Central memory CD8-positive, alpha-beta T cell (primary cell): ENCODE measurements around the gene ZNF32.

Experiments used
- ATAC-seq: fragments of 150-1000 bp; cut with Tn5 transposase; replicated peaks from 2 replicates; pipeline ENCODE4 v1.10.0; 2022; ENCODE audit warnings: mild to moderate bottlenecking, moderate FRiP score, moderate number of reproducible peaks; ENCODE audit not compliant: poor library complexity, severe bottlenecking; ENCODE audit errors: extremely low read depth
- DNase-seq, 2 donors: peaks; one replicate each; pipeline ENCODE4 v3.0.0; 2021; ENCODE audit warnings: low spot score in 2 of 2
- H3K27ac Mint-ChIP-seq: one replicate; pipeline ENCODE4 v1.8.0; 2022; ENCODE audit warnings: low read depth, mild to moderate bottlenecking, moderate library complexity, mixed read lengths
- H3K27me3 Mint-ChIP-seq: one replicate; pipeline ENCODE4 v1.8.0; 2022; ENCODE audit warnings: mixed read lengths
- H3K36me3 Mint-ChIP-seq: one replicate; pipeline ENCODE4 v1.8.0; 2022; ENCODE audit warnings: mild to moderate bottlenecking, moderate library complexity, mixed read lengths; ENCODE audit not compliant: insufficient read depth
- H3K4me1 Mint-ChIP-seq: one replicate; pipeline ENCODE4 v1.8.0; 2022; ENCODE audit warnings: mixed read lengths
- H3K4me3 Mint-ChIP-seq: one replicate; pipeline ENCODE4 v1.8.0; 2022; ENCODE audit warnings: mild to moderate bottlenecking, moderate library complexity, mixed read lengths
- H3K9me3 Mint-ChIP-seq: one replicate; pipeline ENCODE4 v1.8.0; 2022; ENCODE audit warnings: mixed read lengths

Gene ZNF32

GRCh38 chr10:43676331-43676730 is 27.6 kb upstream of the ZNF32 start:
- Mint-ChIP-seq H3K4me3 (no peak overlapping the region), H3K9me3 (no peaks in the 10 kb centered on the region), H3K27me3 (peaks cover 53% of the 10 kb centered on the region), H3K36me3 (no peaks in the 10 kb centered on the region), H3K27ac (no peak overlapping the region), H3K4me1 (peaks cover 5% of the 10 kb centered on the region)
- ATAC-seq: no peak
- DNase-seq: no peak

GRCh38 chr10:43674553-43675210 is 26.0 kb upstream of the ZNF32 start:
- H3K9me3 Mint-ChIP-seq: no peaks in the 10 kb centered on the region
- no peaks in the 10 kb centered on the region for H3K36me3 Mint-ChIP-seq
- no peak overlapping the region for H3K27ac Mint-ChIP-seq
- DNase-seq: no peak
- H3K4me1 Mint-ChIP-seq: peaks cover 6% of the 10 kb centered on the region
- peaks cover 55% of the 10 kb centered on the region for H3K27me3 Mint-ChIP-seq
- ATAC-seq: no peak
- H3K4me3 Mint-ChIP-seq: no peak overlapping the region

- H3K9me3 Mint-ChIP-seq: no peaks in the 10 kb centered on the region
- H3K4me3 Mint-ChIP-seq: no peak overlapping the region
- no peak overlapping the region for H3K27ac Mint-ChIP-seq
- H3K4me1 Mint-ChIP-seq: peaks cover 6% of the 10 kb centered on the region
- ATAC-seq (no peak), DNase-seq (no peak)
- no peaks in the 10 kb centered on the region for H3K36me3 Mint-ChIP-seq
- peaks cover 58% of the 10 kb centered on the region for H3K27me3 Mint-ChIP-seq
Observed at GRCh38 chr10:43673471-43673870, 24.8 kb upstream of the ZNF32 start.

GRCh38 chr10:43671659-43672531 is 23.2 kb upstream of the ZNF32 start:
- Mint-ChIP-seq H3K9me3 (no peaks in the 10 kb centered on the region), H3K27me3 (peaks cover 57% of the 10 kb centered on the region), H3K36me3 (no peaks in the 10 kb centered on the region), H3K4me1 (peaks cover 6% of the 10 kb centered on the region), H3K4me3 (no peak overlapping the region), H3K27ac (no peak overlapping the region)
- no peak for ATAC-seq
- DNase-seq: peak; percentile 31 to 33

GRCh38 chr10:43669386-43669785 is 20.7 kb upstream of the ZNF32 start:
- no peak for ATAC-seq
- no peak for DNase-seq
- no peaks in the 10 kb centered on the region for H3K36me3 Mint-ChIP-seq
- no peak overlapping the region for H3K27ac Mint-ChIP-seq
- H3K27me3 Mint-ChIP-seq: peaks cover 50% of the 10 kb centered on the region
- no peak overlapping the region for H3K4me3 Mint-ChIP-seq
- peaks cover 6% of the 10 kb centered on the region for H3K4me1 Mint-ChIP-seq
- H3K9me3 Mint-ChIP-seq: no peaks in the 10 kb centered on the region

GRCh38 chr10:43667761-43668386 is 19.2 kb upstream of the ZNF32 start:
- H3K4me1 Mint-ChIP-seq: peaks cover 6% of the 10 kb centered on the region
- H3K27me3 Mint-ChIP-seq: peaks cover 38% of the 10 kb centered on the region
- H3K36me3 Mint-ChIP-seq: no peaks in the 10 kb centered on the region
- H3K4me3 Mint-ChIP-seq: no peak overlapping the region
- H3K27ac Mint-ChIP-seq: no peak overlapping the region
- no peaks in the 10 kb centered on the region for H3K9me3 Mint-ChIP-seq
- ATAC-seq: no peak
- no peak for DNase-seq

- H3K4me3 Mint-ChIP-seq: no peak overlapping the region
Observed at GRCh38 chr10:43667317-43667731, 18.6 kb upstream of the ZNF32 start.

GRCh38 chr10:43666552-43666951 is 17.9 kb upstream of the ZNF32 start:
- no peak overlapping the region for H3K4me3 Mint-ChIP-seq
- no peak overlapping the region for H3K27ac Mint-ChIP-seq
- ATAC-seq: no peak
- H3K36me3 Mint-ChIP-seq: no peaks in the 10 kb centered on the region
- no peak for DNase-seq
- H3K27me3 Mint-ChIP-seq: peaks cover 31% of the 10 kb centered on the region
- H3K4me1 Mint-ChIP-seq: peaks cover 3% of the 10 kb centered on the region
- no peaks in the 10 kb centered on the region for H3K9me3 Mint-ChIP-seq

More at GRCh38 chr10:43667317-43667731, 18.6 kb upstream of the ZNF32 start:
- H3K36me3 Mint-ChIP-seq: no peaks in the 10 kb centered on the region
- H3K27ac Mint-ChIP-seq: no peak overlapping the region
- H3K4me1 Mint-ChIP-seq: peaks cover 6% of the 10 kb centered on the region
- DNase-seq (no peak), ATAC-seq (peak; percentile 19)
- no peaks in the 10 kb centered on the region for H3K9me3 Mint-ChIP-seq
- H3K27me3 Mint-ChIP-seq: peaks cover 36% of the 10 kb centered on the region

- no peaks in the 10 kb centered on the region for H3K4me1 Mint-ChIP-seq
- ATAC-seq (no peak), DNase-seq (no peak)
- no peaks in the 10 kb centered on the region for H3K9me3 Mint-ChIP-seq
- no peak overlapping the region for H3K27ac Mint-ChIP-seq
- no peak overlapping the region for H3K4me3 Mint-ChIP-seq
- peaks cover 20% of the 10 kb centered on the region for H3K27me3 Mint-ChIP-seq
- H3K36me3 Mint-ChIP-seq: no peaks in the 10 kb centered on the region
Observed at GRCh38 chr10:43665054-43665453, 16.4 kb upstream of the ZNF32 start.

GRCh38 chr10:43658227-43658626 is 9.5 kb upstream of the ZNF32 start:
- peaks cover 5% of the 10 kb centered on the region for H3K4me1 Mint-ChIP-seq
- ATAC-seq: no peak

GRCh38 chr10:43655311-43655710 is 6.6 kb upstream of the ZNF32 start:
- Mint-ChIP-seq H3K36me3 (no peaks in the 10 kb centered on the region), H3K27ac (no peak overlapping the region), H3K4me3 (no peak overlapping the region), H3K9me3 (no peaks in the 10 kb centered on the region), H3K4me1 (peaks cover 5% of the 10 kb centered on the region), H3K27me3 (peaks cover 50% of the 10 kb centered on the region)
- DNase-seq (no peak), ATAC-seq (no peak)

More at GRCh38 chr10:43658227-43658626, 9.5 kb upstream of the ZNF32 start:
- no peak overlapping the region for H3K27ac Mint-ChIP-seq
- no peaks in the 10 kb centered on the region for H3K9me3 Mint-ChIP-seq
- DNase-seq: no peak
- no peaks in the 10 kb centered on the region for H3K36me3 Mint-ChIP-seq
- peaks cover 43% of the 10 kb centered on the region for H3K27me3 Mint-ChIP-seq
- H3K4me3 Mint-ChIP-seq: no peak overlapping the region

- no peak overlapping the region for H3K27ac Mint-ChIP-seq
- H3K36me3 Mint-ChIP-seq: peaks cover 4% of the 10 kb centered on the region
- ATAC-seq: no peak
- H3K9me3 Mint-ChIP-seq: no peaks in the 10 kb centered on the region
- peaks cover 17% of the 10 kb centered on the region for H3K4me1 Mint-ChIP-seq
- no peak for DNase-seq
- H3K27me3 Mint-ChIP-seq: peaks cover 37% of the 10 kb centered on the region
- H3K4me3 Mint-ChIP-seq: no peak overlapping the region
Observed at GRCh38 chr10:43653746-43654145, 5.1 kb upstream of the ZNF32 start.
